ENCODE data around the gene ZFTA. TPM values are rescaled to one million over a fixed set of nuclear protein-coding genes. Genes with fewer than 3 reads are reported as not detected.

Gene ZFTA
- total RNA-seq, 1 experiment from 2014 or later = 19.3 TPM

- no peak overlapping the region for H3K27ac ChIP-seq
- DNase-seq = no peak
These were observed 2.2 kb upstream of the ZFTA start for GRCh38 chr11:63770763-63771162.

GRCh38 chr11:63769714-63770455, 1.3 kb upstream of the ZFTA start:
- Histone ChIP-seq H3K9me2 (ENCODE audit: insufficient read depth) (no peaks in the 10 kb centered on the region), H3K27me3 (ENCODE audit: insufficient read depth, low read depth) (no peaks in the 10 kb centered on the region), H3K4me2 (peak overlapping the region; percentile 79), H3K27ac (no peak overlapping the region), H3K36me3 (ENCODE audit: low read depth) (no peaks in the 10 kb centered on the region), H3K4me3 (peak overlapping the region; percentile 65; the same call in 1 of the 2 replicates), H4K20me1 (ENCODE audit: insufficient read depth) (peaks cover 13% of the 10 kb centered on the region; the same call in 1 of the 2 replicates), H3K4me1 (replicated peaks; ENCODE audit: insufficient read depth) (peaks cover 11% of the 10 kb centered on the region; the same call in 1 of the 2 replicates), H3K9me3 (ENCODE audit: insufficient read depth, low read depth) (no peaks in the 10 kb centered on the region), H3K79me2 (ENCODE audit: low read depth) (peaks cover 23% of the 10 kb centered on the region; the same call in 1 of the 2 replicates), H3F3A (ENCODE audit: insufficient read depth, low read depth) (peaks cover 36% of the 10 kb centered on the region), H2AFZ (no peak overlapping the region)
- TF ChIP-seq EZH2 (IDR thresholded peaks at IDR 0.05; ENCODE audit: low read depth) = no peak
- no peak for TF ChIP-seq CTCF (conservative IDR thresholded peaks at IDR 0.05)
- ChIA-PET POLR2A (ENCODE audit: unreplicated experiment) (interaction anchor here (0.6 kb wide), 1 partner anchor 89 kb away, joined by 4 read pairs; no protein-coding TSS in a partner anchor), CTCF (interaction anchor here (0.6 kb wide), 1 partner anchor 180 kb away, joined by 6 read pairs; no protein-coding TSS in a partner anchor)
- DNase-seq = no peak
- BruUV-seq (replicated peaks) = no TSS peak
- intact Hi-C loops (cut with micrococcal nuclease; ENCODE audit: unreplicated experiment) = loop anchor here (2.0 kb wide), 1 partner anchor 33 kb away; no protein-coding TSS in a partner anchor

More at GRCh38 chr11:63770763-63771162, 2.2 kb upstream of the ZFTA start:
- BruUV-seq (replicated peaks) = no TSS peak
- no peaks in the 10 kb centered on the region for H3K27me3 ChIP-seq (ENCODE audit: insufficient read depth, low read depth)
- H3K36me3 ChIP-seq (ENCODE audit: low read depth) = no peaks in the 10 kb centered on the region
- intact Hi-C loops (cut with micrococcal nuclease; ENCODE audit: unreplicated experiment) = no loop called here
- peaks cover 13% of the 10 kb centered on the region; the same call in 1 of the 2 replicates for H4K20me1 ChIP-seq (ENCODE audit: insufficient read depth)
- H3K9me3 ChIP-seq (ENCODE audit: insufficient read depth, low read depth) = no peaks in the 10 kb centered on the region
- TF ChIP-seq EZH2 (IDR thresholded peaks at IDR 0.05; ENCODE audit: low read depth) (no peak), CTCF (conservative IDR thresholded peaks at IDR 0.05) (no peak)
- no peaks in the 10 kb centered on the region for H3K9me2 ChIP-seq (ENCODE audit: insufficient read depth)
- peaks cover 11% of the 10 kb centered on the region; the same call in 1 of the 2 replicates for H3K4me1 ChIP-seq (replicated peaks; ENCODE audit: insufficient read depth)
- no peak overlapping the region for H3K4me2 ChIP-seq
- ChIA-PET CTCF (no interaction called here), POLR2A (ENCODE audit: unreplicated experiment) (no interaction called here)
- peaks cover 22% of the 10 kb centered on the region; the same call in 1 of the 2 replicates for H3K79me2 ChIP-seq (ENCODE audit: low read depth)
- no peak overlapping the region for H2AFZ ChIP-seq
- H3F3A ChIP-seq (ENCODE audit: insufficient read depth, low read depth) = peaks cover 36% of the 10 kb centered on the region
- no peak overlapping the region for H3K4me3 ChIP-seq

GRCh38 chr11:63769042-63769713, 603 bp upstream of the ZFTA start:
- ChIA-PET POLR2A (ENCODE audit: unreplicated experiment) (interaction anchor here (0.6 to 0.7 kb wide), 2 partner anchors 65 to 88 kb away, joined by 4 to 5 read pairs; no protein-coding TSS in a partner anchor), CTCF (interaction anchor here (0.6 kb wide), 2 partner anchors 166 to 181 kb away, joined by 5 to 6 read pairs; no protein-coding TSS in a partner anchor)
- intact Hi-C loops (cut with micrococcal nuclease; ENCODE audit: unreplicated experiment) = loop anchor here (2.0 kb wide), 1 partner anchor 34 kb away; no protein-coding TSS in a partner anchor
- Histone ChIP-seq H3K4me2 (peak overlapping the region; percentile 79), H3K36me3 (ENCODE audit: low read depth) (no peaks in the 10 kb centered on the region), H3K4me3 (peak overlapping the region; percentile 65), H3K4me1 (replicated peaks; ENCODE audit: insufficient read depth) (peaks cover 11% of the 10 kb centered on the region; the same call in 1 of the 2 replicates), H3F3A (ENCODE audit: insufficient read depth, low read depth) (peaks cover 36% of the 10 kb centered on the region), H3K9me3 (ENCODE audit: insufficient read depth, low read depth) (no peaks in the 10 kb centered on the region), H3K27ac (no peak overlapping the region), H2AFZ (peak overlapping the region; percentile 82), H3K27me3 (ENCODE audit: insufficient read depth, low read depth) (no peaks in the 10 kb centered on the region), H3K9me2 (ENCODE audit: insufficient read depth) (no peaks in the 10 kb centered on the region), H4K20me1 (ENCODE audit: insufficient read depth) (peaks cover 13% of the 10 kb centered on the region; the same call in 1 of the 2 replicates), H3K79me2 (ENCODE audit: low read depth) (peaks cover 23% of the 10 kb centered on the region; the same call in 1 of the 2 replicates)
- peak in 1 of 2 experiments; percentile 63 for DNase-seq
- BruUV-seq (replicated peaks) = no TSS peak
- TF ChIP-seq CTCF (conservative IDR thresholded peaks at IDR 0.05) (no peak), EZH2 (IDR thresholded peaks at IDR 0.05; ENCODE audit: low read depth) (no peak)
